ACHN (cell line): ENCODE data around the gene MMEL1.
A peak's percentile ranks its signal among the peaks of the same experiment; 100 is the strongest.
"Not testable (repeated sequence)": the region's sequence is repeated elsewhere in the genome, so short reads cannot be mapped to it uniquely, and the experiment has no call there.

Source experiments
- DNase-seq: peaks from one replicate; pipeline ENCODE4 v3.0.0-alpha.2; 2015
- in situ Hi-C: cut with HindIII; loops from 2 replicates; pipeline ENCODE4 v1.10.0; 2017; ENCODE audit warnings: low sequenced_read_pairs, low pct_ligation_motif_present, low pct_unique_long_range_greater_than_20kb

MMEL1 gene

DNA sequence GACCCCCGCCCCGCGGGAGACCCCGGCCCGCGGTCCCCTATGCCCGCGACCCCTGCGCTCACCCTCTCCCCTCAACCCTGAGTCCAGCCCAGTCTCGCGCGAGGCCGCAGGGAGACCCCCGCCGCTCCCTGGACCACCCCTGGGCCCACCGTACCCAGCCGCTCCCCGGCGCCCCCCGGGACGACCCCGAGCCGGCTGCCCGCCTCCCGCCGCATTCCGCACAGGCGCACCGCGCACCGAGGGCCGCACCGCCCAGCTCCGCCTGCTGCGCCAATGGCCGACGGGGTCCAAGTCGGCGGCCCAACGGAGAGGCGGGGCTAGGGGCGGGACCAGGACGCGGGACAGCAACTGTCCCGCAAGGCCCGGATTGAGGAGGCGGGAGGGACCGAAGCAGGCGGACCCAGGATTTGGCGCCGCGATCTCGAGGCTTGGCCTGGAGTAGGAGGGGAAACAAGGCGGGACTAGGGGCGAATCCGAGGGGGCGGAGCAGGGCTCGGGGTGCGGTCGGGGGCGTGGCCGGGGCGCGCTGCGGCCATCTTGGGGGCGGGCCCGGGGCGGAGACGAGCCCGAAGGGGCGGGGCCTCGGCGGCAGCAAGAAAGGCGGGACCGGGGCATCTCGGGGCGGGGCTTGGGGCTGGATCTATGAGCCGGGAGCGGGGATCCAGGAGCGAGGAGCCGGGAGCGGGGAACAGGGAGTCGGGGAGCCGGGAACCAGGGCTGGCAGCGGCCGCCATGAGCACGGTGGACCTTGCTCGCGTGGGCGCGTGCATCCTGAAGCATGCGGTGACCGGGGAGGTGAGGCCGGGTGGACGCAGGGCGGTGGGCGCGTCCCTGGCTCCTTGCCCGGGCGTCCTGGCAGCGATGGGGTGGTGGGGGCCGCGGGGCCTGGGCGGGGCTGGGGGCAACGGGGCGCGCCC, 46.4 kb downstream of the MMEL1 start, which contains the start of gene PRXL2B:
Gene PRXL2B (plus strand): TSS at position 624 of the 917 bp plus-strand sequence. CDS start 109 bp downstream, at position 733.
- peak; percentile 97 for DNase-seq
- in situ Hi-C loops = no loop called here

- DNase-seq = peak; percentile 55
- in situ Hi-C loops = no loop called here
These were observed 47.3 kb downstream of the MMEL1 start for GRCh38 chr1:2585318-2586092.

DNA sequence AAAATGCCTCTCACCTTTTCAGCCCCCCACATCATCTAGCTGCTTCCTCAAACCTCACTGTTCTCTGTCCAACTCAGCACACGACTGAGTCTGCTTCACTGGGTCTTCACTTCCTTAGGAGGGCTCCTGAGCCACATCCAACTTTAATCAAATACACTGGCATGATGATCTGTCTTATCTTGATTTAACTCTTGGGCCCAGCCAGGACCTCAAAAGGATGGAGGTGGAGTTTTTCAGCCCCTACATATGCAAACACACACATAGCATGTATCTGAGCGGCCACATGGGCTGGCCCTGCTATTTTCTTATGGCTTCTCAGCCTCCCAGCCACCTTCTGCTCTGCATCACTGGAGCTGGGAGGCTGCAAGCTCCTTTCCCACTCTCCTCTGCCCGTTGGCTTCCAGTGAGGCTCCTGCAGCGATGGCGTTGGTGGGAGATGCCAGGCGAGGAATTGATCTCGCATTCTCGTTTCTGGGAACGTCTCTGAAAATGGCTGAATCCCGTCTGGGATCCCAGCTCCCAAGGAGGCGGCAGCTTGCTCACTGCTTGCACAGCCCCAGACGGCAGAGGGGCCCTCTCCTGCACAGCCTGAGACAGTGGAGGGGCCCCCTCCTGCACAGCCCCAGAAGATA, 48.0 kb downstream of the MMEL1 start:
- no peak for DNase-seq
- in situ Hi-C loops = no loop called here

- in situ Hi-C loops = no loop called here
- DNase-seq = no peak
These were observed 48.9 kb downstream of the MMEL1 start for GRCh38 chr1:2583871-2584351.

DNA sequence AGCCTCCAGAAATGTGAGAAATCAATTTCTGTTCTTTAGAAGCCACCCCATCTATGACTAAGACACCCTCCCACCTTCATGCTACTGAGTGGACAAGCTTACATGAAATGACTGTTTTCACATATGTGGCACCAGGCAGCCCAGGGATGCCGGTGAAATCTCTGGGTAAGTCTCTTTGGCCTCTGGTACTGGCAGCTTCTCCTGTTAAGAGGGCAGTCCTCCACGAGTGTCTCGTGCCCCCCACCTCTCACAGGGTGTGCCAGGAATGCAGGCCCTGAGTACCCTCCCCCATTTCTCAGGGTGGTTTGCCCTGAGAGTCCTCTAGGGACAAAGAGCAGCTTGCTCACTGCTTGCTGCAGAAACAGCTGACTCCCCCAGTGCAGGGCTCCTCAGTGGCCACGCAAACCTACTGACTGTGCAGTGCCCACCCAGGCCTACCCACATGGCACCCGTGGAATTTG, 49.5 kb downstream of the MMEL1 start:
- in situ Hi-C loops = no loop called here
- DNase-seq = no peak

- in situ Hi-C loops = no loop called here
- no peak for DNase-seq
These were observed 50.4 kb downstream of the MMEL1 start for GRCh38 chr1:2582391-2582790.

DNA sequence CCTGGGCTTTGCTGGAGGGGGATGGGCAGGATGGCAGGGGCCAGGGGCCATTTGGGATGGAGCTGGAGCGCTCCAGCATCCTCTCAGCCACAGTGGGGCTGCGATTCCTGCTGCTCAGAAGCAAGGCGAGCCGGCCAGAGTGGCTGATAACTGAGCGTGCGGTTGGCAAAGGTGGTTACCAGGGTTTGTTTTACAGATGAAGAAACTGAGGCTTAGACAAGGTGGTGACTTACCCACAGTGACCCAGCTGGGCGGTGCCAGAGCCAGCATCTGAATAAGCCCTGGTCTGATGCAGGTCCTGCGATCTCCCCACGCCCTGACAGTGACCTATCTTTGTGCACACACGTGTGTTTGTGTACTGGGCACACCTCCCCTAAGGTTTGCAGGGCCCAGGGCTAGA, 52.1 kb downstream of the MMEL1 start:
- no peak for DNase-seq
- in situ Hi-C loops = no loop called here

DNA sequence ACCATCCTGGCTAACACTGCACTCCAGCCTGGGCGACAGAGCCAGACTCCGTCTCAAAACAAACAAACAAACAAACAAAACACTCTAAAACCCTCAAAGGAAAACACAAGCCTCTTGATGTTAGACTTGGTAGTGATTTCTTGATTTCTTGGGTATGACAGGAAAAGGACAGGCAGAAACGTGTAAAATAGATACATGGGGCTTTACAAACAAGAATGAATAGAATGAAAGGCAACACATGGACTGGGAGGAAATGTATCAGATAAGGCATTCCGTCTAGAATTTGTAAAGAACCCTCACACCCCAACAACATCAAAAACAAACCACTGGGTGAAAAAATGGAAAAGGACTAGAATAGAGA, 54.1 kb downstream of the MMEL1 start:
- no peak for DNase-seq
- in situ Hi-C loops = no loop called here

DNA sequence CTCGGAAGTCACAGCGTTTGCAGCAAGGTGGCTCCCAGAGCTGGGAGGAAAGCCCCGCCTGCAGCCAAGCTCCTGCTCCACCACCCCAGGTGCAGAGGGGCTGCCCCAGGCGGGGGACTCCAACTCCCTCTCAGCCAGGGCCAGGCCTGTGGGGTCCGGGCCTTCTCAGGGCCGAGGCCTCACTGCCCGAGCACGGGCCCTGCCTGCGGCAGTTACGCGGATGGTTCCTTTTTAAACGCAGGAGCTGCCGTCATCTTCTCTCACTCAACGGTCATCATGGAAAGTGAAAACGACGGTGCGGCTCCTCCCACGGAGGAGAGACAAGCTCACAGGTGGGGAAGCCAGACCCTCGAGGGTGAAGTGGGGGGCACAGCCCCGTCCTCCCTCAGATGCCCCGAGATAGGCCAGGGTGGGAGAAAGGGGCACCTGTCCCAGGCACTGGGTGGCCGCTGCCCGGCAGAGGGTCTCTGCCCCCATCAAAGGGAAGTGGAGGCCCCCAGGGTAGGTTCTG, 55.2 kb downstream of the MMEL1 start:
- in situ Hi-C loops, DNase-seq: not testable (repeated sequence)

DNA sequence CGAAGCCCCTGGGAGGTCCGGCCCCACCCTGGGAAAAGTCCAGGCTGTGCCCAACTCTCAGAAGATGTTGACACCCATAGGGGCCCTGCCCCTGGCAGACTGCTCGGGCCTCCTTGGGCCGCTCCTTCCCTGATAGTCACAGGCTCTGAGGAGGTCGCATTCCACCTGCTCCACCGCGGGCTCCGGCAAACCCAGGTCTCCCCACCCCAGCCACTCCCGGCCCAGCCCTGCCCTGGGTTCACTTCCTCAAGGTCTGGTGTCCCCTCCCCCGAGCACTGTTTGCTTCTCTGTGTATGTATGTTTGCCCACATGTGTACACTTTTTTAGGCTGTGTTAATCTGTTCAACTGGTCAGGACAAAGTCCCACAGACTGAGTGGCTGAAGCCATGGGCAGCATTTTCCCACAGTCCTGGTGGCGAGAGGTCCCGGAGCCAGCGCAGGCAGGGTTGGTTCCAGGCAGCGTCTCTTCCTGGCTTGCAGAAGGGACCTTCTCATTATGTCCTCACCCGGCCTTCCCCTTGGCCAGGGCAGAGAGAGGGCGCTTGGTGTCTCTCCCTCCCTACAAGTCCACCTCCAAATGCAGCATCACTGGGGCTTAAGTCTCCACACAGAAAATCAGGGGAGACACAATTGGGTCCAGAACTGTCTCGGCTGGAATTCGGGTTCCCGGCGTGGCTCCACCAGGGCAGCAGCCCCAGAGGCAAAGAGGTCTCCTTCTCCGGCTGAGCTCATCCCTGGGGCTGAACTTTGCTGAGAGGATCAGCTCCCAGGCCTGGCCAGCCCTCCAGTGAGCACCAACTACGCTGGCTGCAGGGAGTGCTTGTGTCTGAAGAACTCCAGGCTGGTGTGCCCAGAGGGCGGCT, 56.8 kb downstream of the MMEL1 start:
- in situ Hi-C loops = no loop called here
- DNase-seq = no peak

DNA sequence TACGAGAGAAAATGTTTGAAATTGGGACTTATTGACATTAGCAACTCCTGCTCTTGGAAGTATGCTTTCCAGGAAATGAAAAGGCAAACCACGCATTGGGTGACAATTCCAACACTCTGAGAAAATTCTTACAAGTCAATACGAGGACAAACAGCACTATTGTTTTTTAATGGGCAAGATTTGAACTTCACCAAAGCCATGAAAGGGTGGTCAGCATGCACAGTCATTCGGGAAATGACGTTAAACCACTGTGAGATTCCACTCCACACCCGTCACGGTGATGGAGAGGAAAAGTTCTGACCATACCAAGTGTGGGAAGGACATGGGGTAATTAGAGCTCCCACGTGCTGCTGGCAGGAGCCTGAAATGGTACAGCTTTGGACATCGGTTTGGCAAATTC, 58.5 kb downstream of the MMEL1 start:
- no peak for DNase-seq
- in situ Hi-C loops = no loop called here

DNA sequence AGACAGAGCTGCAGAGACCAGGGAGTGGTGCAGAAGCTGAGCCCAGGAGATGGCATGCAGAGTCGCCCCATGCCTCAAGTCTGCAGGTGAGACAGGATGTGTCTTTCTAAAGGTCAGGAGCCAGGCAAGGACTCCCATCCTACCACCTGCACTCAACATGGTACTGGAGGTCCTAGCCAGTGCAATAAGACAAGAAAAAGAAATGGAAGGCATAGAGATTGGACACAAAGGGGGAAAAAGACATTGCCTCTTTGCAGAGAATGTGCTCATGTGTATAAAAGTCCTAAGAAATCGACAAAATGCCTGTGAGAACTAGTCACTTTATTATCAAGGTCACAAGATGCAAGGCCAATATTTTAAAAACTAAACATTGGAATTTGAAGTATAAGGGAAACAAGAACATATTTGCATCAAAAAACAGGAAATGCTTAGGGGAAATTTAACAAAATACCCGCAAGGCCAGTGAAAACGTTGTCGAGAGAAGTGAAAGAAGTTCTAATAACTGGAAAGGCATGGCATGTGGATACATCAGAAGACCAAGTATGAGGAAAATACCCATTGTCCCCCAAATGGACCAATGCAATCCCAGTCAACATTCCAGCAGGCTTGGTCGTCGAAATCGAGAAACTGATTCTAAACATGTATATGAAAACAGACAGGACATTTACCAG, 59.4 kb downstream of the MMEL1 start:
- in situ Hi-C loops = no loop called here
- no peak for DNase-seq

- DNase-seq = no peak
- in situ Hi-C loops = no loop called here
These were observed 61.5 kb downstream of the MMEL1 start for GRCh38 chr1:2571348-2571747.

- in situ Hi-C loops = no loop called here
- DNase-seq = no peak
These were observed 62.5 kb downstream of the MMEL1 start for GRCh38 chr1:2570332-2570731.

DNA sequence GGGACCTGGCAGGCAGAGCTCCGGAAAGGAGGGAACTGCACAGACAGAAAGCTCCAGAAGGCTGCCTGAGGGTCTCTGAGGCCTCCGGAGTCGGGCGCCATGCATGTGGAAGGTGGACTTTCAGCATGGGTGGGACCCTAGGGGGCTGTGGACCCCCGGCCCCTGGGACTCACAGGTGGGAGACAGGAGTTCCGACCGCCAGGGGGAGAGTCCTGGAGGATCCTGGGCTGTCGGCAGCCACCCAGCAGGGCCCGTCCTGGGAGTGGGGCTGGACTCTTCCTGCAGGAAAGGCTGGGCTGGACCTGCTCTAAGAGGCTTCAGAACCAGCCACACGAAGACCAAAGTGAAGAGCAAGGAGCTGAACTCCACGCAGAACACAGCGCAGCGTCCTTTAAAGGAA, 63.1 kb downstream of the MMEL1 start:
- in situ Hi-C loops, DNase-seq: not testable (repeated sequence)

DNA sequence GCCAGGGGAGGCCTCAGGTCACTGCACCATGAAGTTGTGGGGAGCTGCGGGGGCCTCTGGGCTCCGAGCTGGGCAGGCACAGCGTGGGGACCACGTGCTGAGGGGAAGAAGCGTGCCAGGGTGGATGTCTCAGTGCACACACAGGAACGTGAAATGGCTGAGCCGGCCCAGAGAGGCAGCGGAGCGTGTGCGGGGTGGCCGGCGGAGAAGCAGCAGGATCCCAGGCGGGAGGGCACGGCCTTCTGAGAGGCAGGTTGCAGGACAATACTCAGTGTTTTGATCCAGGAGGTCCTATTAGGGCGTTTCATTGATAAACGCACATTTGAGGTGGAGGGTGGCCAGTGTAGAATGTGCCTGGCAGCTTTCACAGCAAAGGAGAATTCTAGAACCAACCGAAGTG, 63.8 kb downstream of the MMEL1 start:
- DNase-seq = no peak
- in situ Hi-C loops = no loop called here

DNA sequence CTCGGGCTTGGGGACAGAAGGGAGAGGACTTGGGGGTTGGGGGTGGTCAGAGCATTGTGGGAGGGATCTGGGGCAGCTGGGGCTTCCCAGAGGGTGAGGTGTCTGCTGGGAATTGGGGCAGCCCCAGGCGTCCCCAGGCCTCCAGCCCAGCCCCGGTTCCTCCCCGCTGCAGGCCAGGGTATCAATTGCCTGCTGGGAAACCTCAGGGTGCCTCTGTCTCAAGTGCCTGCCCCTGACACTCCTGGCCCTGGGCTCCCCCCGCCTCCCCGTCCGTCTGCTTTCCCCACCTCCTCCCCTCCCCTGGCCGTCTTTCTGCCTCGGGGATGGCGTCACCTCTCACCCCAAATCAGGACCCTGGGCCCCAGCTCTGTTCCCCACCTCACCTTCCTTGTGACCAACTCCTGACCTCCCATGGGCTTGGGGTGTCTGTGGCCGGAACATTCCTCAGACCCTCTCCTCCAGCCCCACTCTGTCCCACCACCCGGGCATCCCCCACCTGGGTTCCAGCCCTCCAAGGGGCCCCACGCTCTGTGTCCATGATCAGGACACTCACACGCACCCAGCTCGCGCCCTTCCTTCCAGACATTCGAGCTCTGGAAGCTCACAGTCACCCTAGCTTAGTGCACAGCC, 64.5 kb downstream of the MMEL1 start:
- in situ Hi-C loops, DNase-seq: not testable (repeated sequence)
